ENCODE measurements around the gene EHMT1. TPM values are rescaled to one million over a fixed set of nuclear protein-coding genes. Genes with fewer than 3 reads are reported as not detected.
A peak's percentile ranks its signal among the peaks of the same experiment; 100 is the strongest.

Gene EHMT1
- total and polyA plus RNA-seq, 2 of the 8 experiments (the other 6 are each of a cell fraction or from before 2014, with no cell fraction given) = 95.7 to 163 TPM

DNA sequence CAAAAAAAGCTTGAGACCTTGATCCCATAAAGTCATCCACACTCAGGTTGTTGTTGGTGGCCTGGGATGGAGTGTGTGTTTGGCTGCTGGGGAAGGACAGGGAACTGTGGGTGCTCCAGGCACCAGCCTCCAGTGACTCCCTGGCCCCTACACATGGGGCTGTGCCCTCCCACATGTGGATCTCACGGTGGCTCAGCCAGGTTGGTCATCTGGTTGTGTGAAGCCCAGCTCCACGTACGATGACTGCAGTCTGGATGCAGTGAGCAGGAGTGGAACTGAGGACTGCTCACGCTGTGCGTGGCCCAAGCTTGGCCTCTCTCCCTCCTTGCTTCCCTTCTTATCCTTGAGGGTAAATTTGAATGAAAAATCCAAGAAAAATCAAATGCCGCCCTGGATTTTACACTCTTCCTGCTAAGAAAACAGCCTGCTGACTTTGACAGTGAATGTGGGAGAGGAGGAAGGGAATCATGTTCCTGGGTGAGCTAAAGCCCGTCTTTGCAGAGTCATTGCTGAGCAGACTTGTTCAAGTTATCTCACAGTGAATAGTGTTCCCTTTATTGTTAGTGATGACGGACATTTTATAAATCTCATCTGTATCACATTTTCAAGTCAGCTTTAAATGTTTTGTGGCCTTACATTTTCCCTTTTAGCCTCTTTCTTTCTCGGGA lies 193.7 kb downstream of the EHMT1 start:
- Histone ChIP-seq H2BK20ac (ENCODE audit: low read length) (no peak overlapping the region), H3K4me3 (ENCODE audit: extremely low read depth in 1 of 4, insufficient read depth in 2 of 4, low read depth in 3 of 4, low read length in 4 of 4) (no peak overlapping the region), H3K14ac (ENCODE audit: insufficient read length) (no peak overlapping the region), H4K20me1 (replicated peaks in 1 of 2; ENCODE audit: control insufficient read depth in 1 of 2, insufficient read depth in 2 of 2, low read length in 2 of 2) (peaks cover 0 to 8% of the 10 kb centered on the region in 2 experiments), H2BK120ac (replicated peaks; ENCODE audit: low read depth, low read length) (no peak overlapping the region), H3K4ac (replicated peaks; ENCODE audit: insufficient read length, low read depth, low read length) (no peak overlapping the region), H2BK12ac (ENCODE audit: low read depth, low read length) (no peak overlapping the region), H3K4me1 (replicated peaks in 1 of 4; ENCODE audit: control insufficient read depth in 3 of 4, insufficient read depth in 4 of 4, low read length in 3 of 4) (no peaks in the 10 kb centered on the region), H4K5ac (ENCODE audit: insufficient read length, low read depth, low read length) (no peak overlapping the region), H3K56ac (replicated peaks; ENCODE audit: insufficient read length, low read depth, low read length) (no peak overlapping the region), H3K79me1 (ENCODE audit: low read depth, low read length) (no peaks in the 10 kb centered on the region; the same call in 1 of the 2 replicates), H3K27me3 (replicated peaks in 1 of 4; ENCODE audit: control insufficient read depth in 3 of 4, extremely low read depth in 1 of 4, insufficient read depth in 3 of 4, low read length in 3 of 4) (no peaks in the 10 kb centered on the region), H2AK5ac (ENCODE audit: low read depth, low read length) (no peak overlapping the region), H3K36me3 (ENCODE audit: control insufficient read depth in 2 of 4, insufficient read depth in 4 of 4, low read length in 3 of 4) (peaks cover 15 to 57% (median 42%) of the 10 kb centered on the region in 4 experiments), H2AFZ (ENCODE audit: low read length) (no peak overlapping the region), H3K27ac (ENCODE audit: low read depth, low read length) (no peak overlapping the region), H3K9ac (replicated peaks in 1 of 4; ENCODE audit: extremely low read depth in 1 of 4, low read depth in 3 of 4, low read length in 3 of 4) (no peak overlapping the region), H3K23me2 (ENCODE audit: low read depth, low read length) (no peaks in the 10 kb centered on the region), H4K8ac (ENCODE audit: extremely low read depth, insufficient read depth, low read length) (peak overlapping the region; percentile 80; the same call in 1 of the 2 replicates), H3K79me2 (ENCODE audit: control insufficient read depth in 1 of 2, insufficient read depth in 2 of 2, low read length in 2 of 2) (no peaks in the 10 kb centered on the region), H2BK15ac (ENCODE audit: low read length) (no peak overlapping the region), H3K9me3 (ENCODE audit: insufficient read depth in 2 of 2, low read depth in 1 of 2, low read length in 1 of 2) (peaks cover 4 to 11% of the 10 kb centered on the region in 2 experiments; a peak in 3 of 4 replicates), H3K23ac (ENCODE audit: insufficient read length) (no peak overlapping the region), H2BK5ac (ENCODE audit: low read depth, low read length) (no peak overlapping the region), H3K18ac (ENCODE audit: extremely low read depth, low read length) (no peak overlapping the region), H4K91ac (replicated peaks; ENCODE audit: insufficient read length, low read length) (no peak overlapping the region), H3K4me2 (ENCODE audit: insufficient read depth in 1 of 2, low read depth in 2 of 2, low read length in 2 of 2) (no peak overlapping the region)
- WGBS, 2 experiments (ENCODE audit: extremely low coverage in 1 of 2, insufficient coverage in 1 of 2, insufficient read length in 1 of 2, insufficient replicate concordance in 2 of 2, low coverage in 1 of 2, low lambda C conversion rate in 2 of 2, missing lambda C conversion rate in 1 of 2) = 89% methylated on average over 9 of the region's 9 CpGs; no CpG with 5 or more reads in 1 of the 2 experiments
- ChIA-PET POLR2A (ENCODE audit: partially characterized antibody) (no interaction called here), CTCF (ENCODE audit: partially characterized antibody) (interaction anchor here (1.4 kb wide), 1 partner anchor 40 kb away, joined by 5 read pairs; no protein-coding TSS in a partner anchor)
- DNase-seq (ENCODE audit: low read depth in 1 of 2, low spot score in 2 of 2) = no peak
- FAIRE-seq = no peak

Data from H1 (cell line).